ENCODE measurements around the gene S100A12.
"Not testable (repeated sequence)": the region's sequence is repeated elsewhere in the genome, so short reads cannot be mapped to it uniquely, and the experiment has no call there.

The S100A12 gene

DNA sequence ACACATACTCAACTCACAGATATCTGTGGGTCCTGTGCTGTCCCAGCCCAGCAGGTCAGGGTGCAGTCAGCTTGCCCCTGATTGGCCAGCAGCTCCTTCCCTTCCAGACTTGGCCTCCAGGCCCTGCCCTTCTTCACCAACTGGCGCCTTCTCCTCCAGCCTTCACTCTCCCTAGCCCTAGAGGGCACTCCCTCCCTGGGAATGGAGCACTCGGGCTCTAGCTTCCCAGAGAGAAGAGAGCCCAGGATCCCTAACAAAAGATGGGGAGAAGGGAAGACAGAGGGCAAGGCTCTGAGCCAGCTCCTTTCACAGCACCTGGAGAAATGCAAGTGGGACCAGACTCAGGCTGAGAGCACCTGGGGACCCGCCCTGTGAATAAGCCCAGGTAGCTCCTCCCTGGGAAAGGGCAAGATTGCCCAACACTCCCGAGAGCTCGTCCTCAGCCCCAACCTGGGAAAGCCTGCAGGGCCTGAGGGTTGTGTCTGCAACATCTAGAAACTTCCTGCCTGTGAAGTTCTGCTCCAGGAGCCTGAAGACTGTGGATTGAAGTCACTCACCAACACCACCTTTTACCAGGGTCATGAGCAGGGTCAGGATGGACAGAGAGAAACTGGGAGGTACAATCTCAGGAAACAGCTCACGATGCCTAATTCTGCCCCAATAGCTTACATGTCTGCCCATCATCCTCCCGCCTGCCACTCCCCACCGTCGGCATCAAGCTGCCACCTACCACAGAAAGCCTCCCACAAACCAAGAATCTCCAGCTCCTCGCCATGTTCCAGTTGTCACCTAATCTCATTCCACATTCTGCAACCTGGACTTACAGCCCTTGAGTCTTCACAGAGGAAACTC is 26.7 kb downstream of the S100A12 start, which contains the start of gene PGLYRP4:
Gene PGLYRP4, minus strand, starts transcription at position 331 of the 852 bp plus-strand sequence. CDS start 909 bp downstream, outside the sequence.
- Histone ChIP-seq H3K9me3 (ENCODE audit: control insufficient read depth, insufficient read depth, low read depth, low read length) (no peaks in the 10 kb centered on the region), H3K27me3 (ENCODE audit: control insufficient read depth, insufficient read depth, low read length) (peaks cover 29% of the 10 kb centered on the region; the same call in 1 of the 2 replicates), H3K27ac (ENCODE audit: low read depth, low read length) (no peak within 1 kb of the TSS), H3K36me3 (ENCODE audit: control insufficient read depth, insufficient read depth, low read length) (no peaks in the 10 kb centered on the region), H3K4me1 (ENCODE audit: control insufficient read depth, insufficient read depth, low read length) (no peaks in the 10 kb centered on the region; the same call in 1 of the 2 replicates), H3K9ac (ENCODE audit: low read length) (no peak within 1 kb of the TSS), H3K4me3 (ENCODE audit: low read depth, low read length) (no peak within 1 kb of the TSS)

DNA sequence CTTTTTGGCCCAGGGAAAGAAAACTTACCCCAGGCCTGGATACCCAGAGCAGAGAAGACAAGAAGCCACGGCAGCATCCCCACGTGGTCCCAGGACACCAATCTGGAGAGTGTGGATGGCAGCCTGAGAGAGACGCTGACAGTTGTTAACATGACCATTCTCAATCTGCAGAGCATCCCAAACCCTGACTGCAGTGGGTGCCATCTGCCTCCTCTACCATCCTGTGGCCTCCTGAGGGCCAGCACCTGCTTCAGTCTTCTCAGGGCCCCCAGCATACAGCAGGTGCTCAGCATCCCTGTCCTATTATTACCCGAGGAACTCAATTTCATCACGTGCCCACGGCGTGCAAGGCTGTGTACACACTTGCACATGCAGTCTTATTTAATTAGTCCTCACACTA is 27.6 kb downstream of the S100A12 start:
- H3K9me3 ChIP-seq (ENCODE audit: control insufficient read depth, insufficient read depth, low read depth, low read length), result no peaks in the 10 kb centered on the region
- H3K4me3 ChIP-seq (ENCODE audit: low read depth, low read length), result no peak overlapping the region
- no peaks in the 10 kb centered on the region; the same call in 1 of the 2 replicates for H3K4me1 ChIP-seq (ENCODE audit: control insufficient read depth, insufficient read depth, low read length)
- no peak overlapping the region for H3K27ac ChIP-seq (ENCODE audit: low read depth, low read length)
- peaks cover 29% of the 10 kb centered on the region; the same call in 1 of the 2 replicates for H3K27me3 ChIP-seq (ENCODE audit: control insufficient read depth, insufficient read depth, low read length)
- no peaks in the 10 kb centered on the region for H3K36me3 ChIP-seq (ENCODE audit: control insufficient read depth, insufficient read depth, low read length)
- H3K9ac ChIP-seq (ENCODE audit: low read length), result no peak overlapping the region

DNA sequence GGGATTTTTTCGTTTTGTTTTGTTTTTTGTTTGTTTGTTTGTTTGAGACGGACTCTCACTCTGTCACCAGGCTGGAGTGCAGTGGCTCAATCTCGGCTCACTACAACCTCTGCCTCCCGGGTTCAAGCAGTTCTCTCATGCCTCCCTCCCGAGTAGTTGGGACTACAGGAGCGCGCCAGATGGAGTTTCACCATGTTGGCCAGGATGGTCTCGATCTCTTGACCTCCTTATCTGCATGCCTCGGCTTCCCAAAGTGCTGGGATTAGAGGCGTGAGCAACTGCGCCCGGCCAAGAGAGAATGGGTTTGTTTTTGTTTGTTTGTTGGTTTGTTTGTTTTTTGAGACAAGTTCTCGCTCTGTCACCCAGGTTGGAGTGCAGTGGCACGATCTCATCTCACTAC is 28.4 kb downstream of the S100A12 start:
- H3K27me3 ChIP-seq (ENCODE audit: control insufficient read depth, insufficient read depth, low read length), result peaks cover 29% of the 10 kb centered on the region; the same call in 1 of the 2 replicates
- not testable (repeated sequence) for H3K27ac ChIP-seq (ENCODE audit: low read depth, low read length); H3K4me1 ChIP-seq (ENCODE audit: control insufficient read depth, insufficient read depth, low read length); H3K4me3 ChIP-seq (ENCODE audit: low read depth, low read length); H3K9ac ChIP-seq (ENCODE audit: low read length); H3K36me3 ChIP-seq (ENCODE audit: control insufficient read depth, insufficient read depth, low read length); H3K9me3 ChIP-seq (ENCODE audit: control insufficient read depth, insufficient read depth, low read depth, low read length)

DNA sequence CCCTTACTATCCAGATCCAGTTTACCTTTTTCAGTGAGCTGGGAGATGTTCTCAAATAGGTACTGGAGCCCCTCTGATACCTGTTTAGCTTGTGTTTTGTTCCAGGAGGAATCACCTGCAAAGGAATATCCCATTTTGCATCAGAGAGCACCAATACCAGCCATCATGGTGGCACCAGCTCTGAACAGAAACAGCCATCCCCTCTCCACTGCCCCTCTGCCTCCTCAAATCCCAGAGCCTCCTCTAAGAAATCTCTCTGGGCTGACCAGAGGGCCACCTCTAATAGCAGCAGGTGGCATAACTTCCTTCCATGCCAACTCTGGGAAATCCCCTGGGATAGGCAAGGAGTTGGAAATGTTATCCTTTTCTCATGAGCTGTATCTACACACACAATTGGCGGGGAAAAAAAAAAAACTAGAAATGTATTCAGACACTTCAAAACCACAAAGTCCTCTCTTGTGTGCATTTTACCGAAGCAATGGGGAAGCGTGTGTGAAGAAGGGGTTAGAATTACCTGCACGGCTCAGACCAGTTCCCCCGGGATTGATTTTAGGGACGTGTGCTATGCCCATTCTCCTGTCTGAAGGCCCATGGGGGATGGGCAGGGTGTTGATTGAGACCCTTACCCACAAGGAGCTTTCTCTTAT is 29.2 kb downstream of the S100A12 start:
- Histone ChIP-seq H3K4me1 (ENCODE audit: control insufficient read depth, insufficient read depth, low read length) (no peaks in the 10 kb centered on the region; the same call in 1 of the 2 replicates), H3K9ac (ENCODE audit: low read length) (no peak overlapping the region)

DNA sequence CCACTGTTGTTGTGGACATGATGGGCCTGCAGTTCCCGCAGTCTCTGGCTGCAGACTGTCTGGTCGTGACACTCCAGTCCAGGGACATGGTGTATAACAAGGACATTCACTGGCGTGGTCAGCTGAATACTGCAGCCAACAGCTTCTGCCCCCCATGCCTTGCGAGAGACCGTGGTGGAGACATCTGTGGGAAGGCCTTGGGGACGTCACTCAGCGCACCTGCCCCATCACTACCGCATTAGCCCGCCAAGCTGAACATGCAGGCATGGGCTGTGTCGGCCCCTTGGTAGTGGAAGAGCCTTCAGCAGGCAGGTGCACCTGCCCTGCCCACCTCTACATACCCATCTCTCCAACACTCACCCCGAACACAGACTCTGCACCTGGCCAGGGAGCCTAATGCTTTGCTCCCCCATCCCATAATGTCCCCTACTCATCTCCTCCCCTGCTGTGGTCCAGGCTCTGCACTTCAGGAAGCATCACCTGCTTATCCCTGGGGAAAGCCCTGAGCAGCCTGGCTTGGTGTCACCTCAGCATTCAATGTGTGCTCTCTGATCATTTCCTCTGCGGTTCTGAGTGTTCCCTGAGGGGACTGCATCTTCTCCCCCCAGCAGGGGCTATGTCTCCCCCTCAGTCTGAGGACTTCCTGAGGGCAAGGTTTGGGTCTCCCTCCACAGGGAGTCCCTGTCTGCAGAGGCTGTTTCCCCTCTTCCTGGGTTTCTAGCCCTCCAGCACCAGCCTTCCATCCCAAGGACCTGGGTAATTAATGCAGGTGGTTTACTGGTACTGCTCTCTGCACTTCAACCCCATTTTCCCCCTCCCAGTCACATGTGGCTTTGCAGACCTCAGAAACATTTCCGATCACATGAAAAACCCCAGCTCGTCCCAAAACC is 30.0 kb downstream of the S100A12 start:
- Histone ChIP-seq H3K27me3 (ENCODE audit: control insufficient read depth, insufficient read depth, low read length) (peaks cover 23% of the 10 kb centered on the region; the same call in 1 of the 2 replicates), H3K9me3 (ENCODE audit: control insufficient read depth, insufficient read depth, low read depth, low read length) (no peaks in the 10 kb centered on the region), H3K9ac (ENCODE audit: low read length) (no peak overlapping the region), H3K27ac (ENCODE audit: low read depth, low read length) (no peak overlapping the region), H3K4me1 (ENCODE audit: control insufficient read depth, insufficient read depth, low read length) (no peaks in the 10 kb centered on the region; the same call in 1 of the 2 replicates), H3K4me3 (ENCODE audit: low read depth, low read length) (no peak overlapping the region), H3K36me3 (ENCODE audit: control insufficient read depth, insufficient read depth, low read length) (no peaks in the 10 kb centered on the region)

More for the DNA sequence above, 29.2 kb downstream of the S100A12 start:
- Histone ChIP-seq H3K27me3 (ENCODE audit: control insufficient read depth, insufficient read depth, low read length) (peaks cover 29% of the 10 kb centered on the region; the same call in 1 of the 2 replicates), H3K9me3 (ENCODE audit: control insufficient read depth, insufficient read depth, low read depth, low read length) (no peaks in the 10 kb centered on the region), H3K36me3 (ENCODE audit: control insufficient read depth, insufficient read depth, low read length) (no peaks in the 10 kb centered on the region), H3K4me3 (ENCODE audit: low read depth, low read length) (no peak overlapping the region), H3K27ac (ENCODE audit: low read depth, low read length) (no peak overlapping the region)

DNA sequence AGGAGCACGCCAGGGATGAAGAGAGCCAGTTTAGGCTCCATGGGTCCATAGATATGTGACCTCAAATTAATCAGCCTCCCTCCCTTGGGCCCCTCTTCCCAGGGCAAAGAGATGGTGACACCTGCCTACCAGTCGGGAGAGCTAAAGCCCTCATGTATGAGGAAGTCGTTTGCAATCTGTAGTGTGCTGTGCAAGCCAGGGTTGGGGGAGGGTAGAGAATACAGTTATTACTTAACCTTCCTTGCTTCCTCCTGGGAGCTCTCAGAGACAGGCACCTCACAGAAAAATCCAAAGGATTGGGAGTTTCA is 30.7 kb downstream of the S100A12 start:
- no peaks in the 10 kb centered on the region; the same call in 1 of the 2 replicates for H3K4me1 ChIP-seq (ENCODE audit: control insufficient read depth, insufficient read depth, low read length)

DNA sequence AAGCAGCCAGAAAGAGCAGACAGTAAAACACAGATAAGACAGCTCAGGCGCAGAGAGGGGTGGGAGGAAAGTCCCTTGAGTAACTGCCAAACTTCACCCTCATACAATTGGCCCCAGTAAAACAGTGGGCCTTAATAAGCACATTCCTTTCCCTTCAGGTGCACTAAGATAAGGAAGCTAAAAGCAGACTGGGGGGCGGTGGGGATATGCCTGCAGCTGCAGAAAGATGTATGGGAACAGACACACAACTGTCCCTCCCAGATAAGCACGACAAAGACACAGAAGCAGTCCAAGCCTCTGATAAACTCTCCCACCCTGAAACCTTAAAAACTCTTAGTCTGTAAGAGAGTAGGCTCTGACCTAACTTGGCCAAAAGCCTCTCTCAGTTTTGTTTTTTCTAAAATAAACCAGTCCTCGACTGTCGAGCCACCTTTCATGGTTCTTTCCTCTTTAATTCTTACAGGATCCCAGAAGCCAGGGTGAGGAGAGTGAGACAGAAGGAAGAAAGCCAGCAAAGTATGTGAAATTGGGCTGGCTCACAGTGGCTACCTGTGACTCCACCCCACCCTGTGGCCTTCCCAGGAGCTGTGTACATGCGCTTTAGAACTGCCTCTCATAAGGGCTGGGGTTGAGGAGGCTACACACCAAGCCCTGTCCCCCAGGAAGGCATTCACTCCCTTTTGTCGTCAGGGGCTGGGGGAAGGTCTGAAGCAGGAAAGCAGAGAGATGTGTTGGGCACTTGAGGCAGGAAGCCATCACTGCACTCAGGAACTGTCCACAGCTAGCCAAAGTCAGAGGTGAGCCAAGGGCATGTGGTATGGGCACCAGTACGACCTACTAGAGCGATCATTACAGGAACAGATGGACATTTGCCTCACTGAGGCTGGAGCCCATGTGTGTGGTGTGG is 31.4 kb downstream of the S100A12 start:
- Histone ChIP-seq H3K9ac (ENCODE audit: low read length) (no peak overlapping the region), H3K27me3 (ENCODE audit: control insufficient read depth, insufficient read depth, low read length) (peaks cover 17% of the 10 kb centered on the region), H3K27ac (ENCODE audit: low read depth, low read length) (no peak overlapping the region), H3K4me1 (ENCODE audit: control insufficient read depth, insufficient read depth, low read length) (no peaks in the 10 kb centered on the region; the same call in 1 of the 2 replicates), H3K36me3 (ENCODE audit: control insufficient read depth, insufficient read depth, low read length) (no peaks in the 10 kb centered on the region), H3K9me3 (ENCODE audit: control insufficient read depth, insufficient read depth, low read depth, low read length) (no peaks in the 10 kb centered on the region), H3K4me3 (ENCODE audit: low read depth, low read length) (no peak overlapping the region)

More for the DNA sequence above, 30.7 kb downstream of the S100A12 start:
- Histone ChIP-seq H3K9me3 (ENCODE audit: control insufficient read depth, insufficient read depth, low read depth, low read length) (no peaks in the 10 kb centered on the region), H3K36me3 (ENCODE audit: control insufficient read depth, insufficient read depth, low read length) (no peaks in the 10 kb centered on the region), H3K9ac (ENCODE audit: low read length) (no peak overlapping the region), H3K4me3 (ENCODE audit: low read depth, low read length) (no peak overlapping the region), H3K27me3 (ENCODE audit: control insufficient read depth, insufficient read depth, low read length) (peaks cover 21% of the 10 kb centered on the region), H3K27ac (ENCODE audit: low read depth, low read length) (no peak overlapping the region)

DNA sequence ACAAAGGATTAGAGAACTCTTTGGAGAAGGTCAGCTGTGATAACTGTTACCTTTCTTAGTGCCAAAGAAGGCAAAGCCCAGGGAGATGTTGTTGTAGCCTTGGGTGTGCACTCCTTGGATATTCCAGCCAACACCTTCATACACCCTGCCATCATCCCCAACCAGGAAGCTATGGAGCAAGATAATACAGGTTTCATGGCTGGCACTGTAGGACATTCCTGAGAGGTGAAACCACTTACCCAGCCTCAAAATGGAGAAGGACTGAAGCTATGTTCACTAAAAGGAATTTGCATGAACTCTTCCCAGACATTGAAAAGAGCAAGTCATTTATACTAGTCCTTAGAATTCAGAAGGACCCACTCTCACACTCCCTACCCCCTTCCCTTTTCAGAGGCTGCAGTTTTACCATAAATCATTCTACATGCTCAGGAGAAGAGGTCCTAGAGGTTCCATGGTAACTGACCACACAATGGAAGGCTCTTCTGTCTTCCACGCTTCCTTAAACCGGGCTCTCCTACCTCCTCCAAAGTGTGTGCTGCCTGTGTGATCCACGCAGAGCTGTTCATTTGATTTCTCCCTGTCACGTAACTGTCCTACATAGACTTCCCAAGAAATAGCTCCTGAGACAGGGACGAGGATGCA is 32.3 kb downstream of the S100A12 start:
- Histone ChIP-seq H3K9ac (ENCODE audit: low read length) (no peak overlapping the region), H3K27ac (ENCODE audit: low read depth, low read length) (no peak overlapping the region), H3K9me3 (ENCODE audit: control insufficient read depth, insufficient read depth, low read depth, low read length) (no peaks in the 10 kb centered on the region), H3K36me3 (ENCODE audit: control insufficient read depth, insufficient read depth, low read length) (no peaks in the 10 kb centered on the region), H3K4me3 (ENCODE audit: low read depth, low read length) (no peak overlapping the region), H3K27me3 (ENCODE audit: control insufficient read depth, insufficient read depth, low read length) (peaks cover 15% of the 10 kb centered on the region), H3K4me1 (ENCODE audit: control insufficient read depth, insufficient read depth, low read length) (no peaks in the 10 kb centered on the region; the same call in 1 of the 2 replicates)

DNA sequence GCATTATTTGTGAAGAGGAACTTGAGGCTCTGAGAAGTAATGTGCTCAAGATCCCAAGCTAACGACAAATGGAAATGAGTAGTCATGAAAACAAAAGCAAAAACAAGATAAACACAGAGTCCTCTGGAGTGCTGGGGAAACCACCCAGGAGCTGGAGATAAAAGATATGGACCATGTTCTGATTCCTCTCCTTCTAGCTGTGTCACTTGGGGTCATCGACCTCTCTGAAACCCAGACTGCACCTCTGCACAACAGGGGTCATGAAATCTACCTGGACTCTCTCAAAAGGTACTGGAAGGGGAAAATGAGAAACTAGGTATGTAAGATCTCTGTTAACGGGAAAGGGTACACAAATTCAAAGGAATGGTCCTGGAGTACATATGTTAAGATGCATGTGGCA is 33.2 kb downstream of the S100A12 start:
- Histone ChIP-seq H3K9me3 (ENCODE audit: control insufficient read depth, insufficient read depth, low read depth, low read length) (no peaks in the 10 kb centered on the region), H3K27ac (ENCODE audit: low read depth, low read length) (no peak overlapping the region), H3K4me1 (ENCODE audit: control insufficient read depth, insufficient read depth, low read length) (no peaks in the 10 kb centered on the region; the same call in 1 of the 2 replicates), H3K36me3 (ENCODE audit: control insufficient read depth, insufficient read depth, low read length) (no peaks in the 10 kb centered on the region), H3K27me3 (ENCODE audit: control insufficient read depth, insufficient read depth, low read length) (peaks cover 20% of the 10 kb centered on the region), H3K4me3 (ENCODE audit: low read depth, low read length) (no peak overlapping the region), H3K9ac (ENCODE audit: low read length) (no peak overlapping the region)
